Left lung (tissue), 10 donors: ENCODE measurements around the gene PNMT. TPM values are rescaled to one million over a fixed set of nuclear protein-coding genes. Genes with fewer than 3 reads are reported as not detected.

Source experiments
- ATAC-seq: fragments of 200-7000 bp; cut with Tn5 transposase; one replicate; pipeline ENCODE4 v1.9.1; 2020; ENCODE audit warnings: moderate library complexity
- DNase-seq, 4 donors: peaks; one replicate each; pipeline ENCODE4 v3.0.0-alpha.2; 2013 to 2020
- H3K27ac ChIP-seq, 2 donors: fragments of 200-600 bp; sonication (generic) in 1 of 2; one replicate each; pipeline versions ENCODE4 v1.5.0 to v1.8.0; 2020 to 2021
- H3K27me3 ChIP-seq, 2 donors: fragments of 200-600 bp; sonication (generic) in 1 of 2; one replicate each; pipeline versions ENCODE4 v1.5.0 to v1.8.0; 2020 to 2021
- H3K36me3 ChIP-seq, 2 donors: fragments of 200-600 bp; sonication (generic) in 1 of 2; one replicate each; pipeline versions ENCODE4 v1.5.0 to v1.8.0; 2020 to 2021
- H3K4me1 ChIP-seq, 2 donors: fragments of 200-600 bp; one replicate each; pipeline ENCODE4 v1.8.0; 2021
- H3K4me3 ChIP-seq, 2 donors: fragments of 200-600 bp; sonication (generic) in 1 of 2; one replicate each; pipeline versions ENCODE4 v1.5.0 to v1.8.0; 2020 to 2021; ENCODE audit warnings: mild to moderate bottlenecking in 1 of 2
- H3K9me3 ChIP-seq, 2 donors: fragments of 200-600 bp; sonication (generic) in 1 of 2; one replicate each; pipeline versions ENCODE4 v1.5.0 to v1.8.0; 2020 to 2021
- intact Hi-C, 2 donors: fragments of 100-400 bp; cut with DNase I; formaldehyde crosslinking; loops; one replicate each; pipeline versions ENCODE4 v1.11.2 to v1.14.2; 2022
- polyA plus RNA-seq, 6 donors: library from polyadenylated mRNA; unstranded; fragments of 120-200 nt; gene quantifications; one replicate each; pipeline ENCODE4 v1.2.1, GENCODE V29; 2013; ENCODE audit not compliant: insufficient read length in 6 of 6
- total RNA-seq, 2 donors: library from RNA; stranded (reverse); fragmentation: NEBNext Ultra II Directional; extraction: Animal tissue kit (Norgen Biotek cat#: 25700); gene quantifications; one replicate each; pipeline ENCODE4 v1.2.1, GENCODE V29; 2021
- TF ChIP-seq, protein P1 (sequence below), 2 donors: fragments of 200-600 bp; sonication (generic) in 1 of 2; IDR thresholded peaks; one replicate each; pipeline versions ENCODE4 v1.5.0 to v1.8.0; 2021; ENCODE audit warnings: antibody characterized with exemption in 2 of 2
- donor health status: DM: no; HTN: yes; CAD: no.
- donor health status: DM: no; HTN: no; CAD: no.

PNMT gene
- total and polyA plus RNA-seq, 8 donors = 0.38 to 2.4 (median 1.7) TPM

DNA sequence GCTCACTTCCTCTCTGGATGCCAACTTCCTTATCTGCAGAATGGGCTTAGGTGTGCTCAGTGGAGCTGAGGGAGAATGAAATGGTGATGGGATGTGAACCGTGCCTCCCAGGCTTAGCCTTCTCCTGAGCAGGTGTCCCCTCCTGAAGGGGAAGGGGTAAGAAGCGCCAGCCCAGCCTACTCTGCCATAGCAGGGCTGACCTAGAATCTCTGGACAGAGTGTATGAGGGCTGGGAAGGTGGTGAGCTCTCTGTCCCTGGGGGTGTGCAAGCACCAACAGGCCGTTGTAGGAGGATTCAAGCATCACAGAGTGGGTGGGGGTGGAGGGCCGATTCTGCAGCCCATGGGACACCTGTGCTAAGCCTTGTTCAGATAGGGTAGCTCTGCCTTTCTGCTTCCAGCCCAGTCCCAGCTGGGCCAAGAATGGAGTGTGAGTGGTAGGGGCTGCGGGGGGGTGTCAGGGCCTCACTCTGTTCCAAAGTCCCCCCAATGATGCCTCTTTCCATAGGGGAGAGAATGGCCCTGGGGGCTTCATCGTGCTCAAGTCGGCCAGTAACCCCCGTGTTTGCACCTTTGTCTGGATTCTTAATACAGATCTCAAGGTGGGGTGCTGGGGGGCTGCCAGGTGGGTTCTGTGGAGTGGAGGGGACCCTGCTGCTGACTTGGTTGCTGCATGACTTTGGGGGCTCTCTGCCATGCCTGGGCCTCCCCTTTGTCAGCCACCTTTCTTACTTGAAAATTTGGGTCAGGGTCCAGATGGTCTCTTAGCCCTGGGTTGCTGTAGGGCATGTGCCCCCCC lies 6.3 kb upstream of the PNMT start:
- no peaks in the 10 kb centered on the region for H3K9me3 ChIP-seq
- DNase-seq = no peak
- no peak for ATAC-seq
- TF ChIP-seq, protein P1, sequence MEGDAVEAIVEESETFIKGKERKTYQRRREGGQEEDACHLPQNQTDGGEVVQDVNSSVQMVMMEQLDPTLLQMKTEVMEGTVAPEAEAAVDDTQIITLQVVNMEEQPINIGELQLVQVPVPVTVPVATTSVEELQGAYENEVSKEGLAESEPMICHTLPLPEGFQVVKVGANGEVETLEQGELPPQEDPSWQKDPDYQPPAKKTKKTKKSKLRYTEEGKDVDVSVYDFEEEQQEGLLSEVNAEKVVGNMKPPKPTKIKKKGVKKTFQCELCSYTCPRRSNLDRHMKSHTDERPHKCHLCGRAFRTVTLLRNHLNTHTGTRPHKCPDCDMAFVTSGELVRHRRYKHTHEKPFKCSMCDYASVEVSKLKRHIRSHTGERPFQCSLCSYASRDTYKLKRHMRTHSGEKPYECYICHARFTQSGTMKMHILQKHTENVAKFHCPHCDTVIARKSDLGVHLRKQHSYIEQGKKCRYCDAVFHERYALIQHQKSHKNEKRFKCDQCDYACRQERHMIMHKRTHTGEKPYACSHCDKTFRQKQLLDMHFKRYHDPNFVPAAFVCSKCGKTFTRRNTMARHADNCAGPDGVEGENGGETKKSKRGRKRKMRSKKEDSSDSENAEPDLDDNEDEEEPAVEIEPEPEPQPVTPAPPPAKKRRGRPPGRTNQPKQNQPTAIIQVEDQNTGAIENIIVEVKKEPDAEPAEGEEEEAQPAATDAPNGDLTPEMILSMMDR (IDR thresholded peaks at IDR 0.05) = no peak
- intact Hi-C loops = no loop called here
- peaks cover 7 to 83% of the 10 kb centered on the region in 2 donors for H3K4me1 ChIP-seq
- H3K36me3 ChIP-seq = peaks cover 0 to 62% of the 10 kb centered on the region in 2 donors
- H3K27me3 ChIP-seq = peaks cover 4 to 24% of the 10 kb centered on the region in 2 donors
- peak overlapping the region in 1 of 2 donors; percentile 72 for H3K27ac ChIP-seq
- H3K4me3 ChIP-seq = no peak overlapping the region

DNA sequence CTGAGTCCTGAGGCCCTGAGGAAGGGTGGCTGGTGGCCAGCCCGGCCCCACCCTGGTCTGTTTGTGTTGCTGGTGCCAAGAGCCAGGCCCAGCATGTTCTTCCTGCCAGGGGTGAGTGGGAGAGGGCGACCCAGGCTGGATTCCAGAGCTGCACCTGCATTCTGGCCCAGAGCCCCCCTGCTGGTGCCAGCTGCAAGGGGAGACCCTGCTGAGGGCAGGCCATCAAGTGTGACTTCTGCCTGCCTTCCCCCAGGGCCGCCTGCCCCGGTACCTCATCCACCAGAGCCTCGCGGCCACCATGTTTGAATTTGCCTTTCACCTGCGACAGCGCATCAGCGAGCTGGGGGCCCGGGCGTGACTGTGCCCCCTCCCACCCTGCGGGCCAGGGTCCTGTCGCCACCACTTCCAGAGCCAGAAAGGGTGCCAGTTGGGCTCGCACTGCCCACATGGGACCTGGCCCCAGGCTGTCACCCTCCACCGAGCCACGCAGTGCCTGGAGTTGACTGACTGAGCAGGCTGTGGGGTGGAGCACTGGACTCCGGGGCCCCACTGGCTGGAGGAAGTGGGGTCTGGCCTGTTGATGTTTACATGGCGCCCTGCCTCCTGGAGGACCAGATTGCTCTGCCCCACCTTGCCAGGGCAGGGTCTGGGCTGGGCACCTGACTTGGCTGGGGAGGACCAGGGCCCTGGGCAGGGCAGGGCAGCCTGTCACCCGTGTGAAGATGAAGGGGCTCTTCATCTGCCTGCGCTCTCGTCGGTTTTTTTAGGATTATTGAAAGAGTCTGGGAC lies 5.5 kb upstream of the PNMT start:
- peak; percentile 35 for ATAC-seq
- peak overlapping the region in 1 of 2 donors; percentile 33 for H3K27ac ChIP-seq
- intact Hi-C loops = no loop called here
- TF ChIP-seq, protein P1 (IDR thresholded peaks at IDR 0.05) = no peak
- no peak for DNase-seq
- H3K4me3 ChIP-seq = no peak overlapping the region
- H3K9me3 ChIP-seq = no peaks in the 10 kb centered on the region
- peaks cover 7 to 83% of the 10 kb centered on the region in 2 donors for H3K4me1 ChIP-seq
- peaks cover 12 to 32% of the 10 kb centered on the region in 2 donors for H3K27me3 ChIP-seq
- H3K36me3 ChIP-seq = peaks cover 0 to 54% of the 10 kb centered on the region in 2 donors

DNA sequence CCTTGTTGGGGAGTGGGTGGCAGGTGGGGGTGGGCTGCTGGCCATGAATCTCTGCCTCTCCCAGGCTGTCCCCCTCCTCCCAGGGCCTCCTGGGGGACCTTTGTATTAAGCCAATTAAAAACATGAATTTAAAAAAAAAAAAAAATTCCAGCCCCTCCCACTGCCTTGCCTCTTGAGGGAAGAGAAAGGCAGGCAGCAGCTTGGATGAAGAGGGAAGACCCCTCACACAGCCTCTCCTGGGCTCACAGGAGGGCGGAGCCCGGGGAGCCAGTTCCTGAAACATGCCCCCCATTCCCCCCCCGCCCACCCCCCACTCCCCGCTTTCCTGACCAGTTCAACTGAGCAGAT lies 4.9 kb upstream of the PNMT start:
- Histone ChIP-seq H3K4me1 (peaks cover 10 to 86% of the 10 kb centered on the region in 2 donors), H3K9me3 (no peaks in the 10 kb centered on the region), H3K27me3 (peaks cover 13 to 38% of the 10 kb centered on the region in 2 donors), H3K4me3 (no peak overlapping the region), H3K27ac (no peak overlapping the region), H3K36me3 (peaks cover 0 to 48% of the 10 kb centered on the region in 2 donors)
- ATAC-seq = no peak
- intact Hi-C loops = no loop called here
- TF ChIP-seq, protein P1 (IDR thresholded peaks at IDR 0.05) = no peak
- no peak for DNase-seq

DNA sequence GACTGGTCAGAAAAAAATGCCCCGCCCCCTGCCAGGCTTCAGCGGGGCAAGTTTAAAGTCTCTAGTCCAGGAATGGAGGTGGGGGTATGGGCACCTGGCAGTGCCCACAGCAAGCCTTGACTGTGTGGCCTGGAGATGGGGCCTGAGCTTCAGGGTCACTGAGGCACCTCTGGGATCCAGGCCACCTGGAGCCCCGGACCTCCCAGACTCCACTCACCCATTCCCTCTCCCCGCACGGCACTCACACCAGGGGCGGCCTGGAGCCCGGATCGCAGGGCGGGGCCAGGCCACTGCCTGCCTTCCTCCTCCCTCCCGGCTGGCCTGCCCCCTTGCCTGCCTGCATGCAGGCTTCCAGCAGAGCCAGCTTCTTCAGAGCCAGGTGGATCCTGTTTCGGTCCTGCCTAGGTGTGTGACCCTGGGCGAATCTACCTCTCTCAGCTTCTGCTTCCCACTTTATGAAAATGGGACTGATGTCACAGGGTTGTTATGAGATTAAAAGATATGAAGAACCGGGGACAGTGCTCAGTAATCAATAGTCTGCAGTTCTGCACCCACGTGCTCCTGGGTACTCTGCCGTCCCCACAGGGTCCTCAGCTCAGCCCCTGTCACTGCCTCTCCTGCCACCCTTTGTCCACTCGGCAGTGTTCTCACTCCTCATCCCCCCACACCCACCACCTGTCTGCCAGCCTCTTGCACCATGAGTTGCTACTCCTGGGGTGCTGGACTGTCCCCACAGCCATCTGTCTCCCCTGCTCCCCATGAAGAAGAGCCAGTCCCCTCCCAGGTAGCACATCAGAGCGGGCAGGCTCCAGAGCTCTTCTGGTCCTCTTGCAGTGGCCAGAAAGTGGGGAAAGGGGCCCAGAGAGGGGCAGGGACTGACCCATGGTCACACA lies 4.3 kb upstream of the PNMT start:
- DNase-seq (no peak), ATAC-seq (peak; percentile 35)
- Histone ChIP-seq H3K9me3 (no peaks in the 10 kb centered on the region), H3K4me1 (peaks cover 9 to 86% of the 10 kb centered on the region in 2 donors), H3K4me3 (no peak overlapping the region), H3K27me3 (peaks cover 17 to 44% of the 10 kb centered on the region in 2 donors), H3K27ac (no peak overlapping the region), H3K36me3 (peaks cover 0 to 42% of the 10 kb centered on the region in 2 donors)
- TF ChIP-seq, protein P1 (IDR thresholded peaks at IDR 0.05) = no peak
- intact Hi-C loops = no loop called here
